Testis (tissue), 3 donors: ENCODE results near the gene CCDC127. TPM values are rescaled to one million over a fixed set of nuclear protein-coding genes. Genes with fewer than 3 reads are reported as not detected.

Experiments
- DNase-seq: peaks from one replicate; pipeline ENCODE4 v3.0.0-alpha.2; 2019
- H3K27ac ChIP-seq, 2 donors: fragments of 200-600 bp; sonication (generic); one replicate each; pipeline ENCODE4 v1.5.1; 2019
- H3K27me3 ChIP-seq: fragments of 200-600 bp; sonication (generic); one replicate; pipeline ENCODE4 v1.5.1; 2019
- H3K36me3 ChIP-seq: fragments of 200-600 bp; sonication (generic); one replicate; pipeline ENCODE4 v1.5.1; 2017; ENCODE audit warnings: low read depth; ENCODE audit errors: missing control alignments
- H3K4me1 ChIP-seq: fragments of 200-600 bp; sonication (generic); one replicate; pipeline ENCODE4 v1.5.1; 2019
- H3K4me3 ChIP-seq, 2 donors: fragments of 200-600 bp; sonication (generic); one replicate each; pipeline ENCODE4 v1.5.1; 2017 to 2019
- H3K9me3 ChIP-seq: fragments of 200-600 bp; sonication (generic); one replicate; pipeline ENCODE4 v1.5.1; 2017
- POLR2A ChIP-seq: fragments of 450-650 bp; IDR thresholded peaks from one replicate; pipeline ENCODE4 v1.6.1; 2017; ENCODE audit warnings: antibody characterized with exemption, mild to moderate bottlenecking, moderate library complexity
- WGBS, 2 donors: methylation state at CpG; one replicate each; pipeline ENCODE4 v1.1.5; 2018; 5-methylcytosine and 5-hydroxymethylcytosine counted together
- intact Hi-C: fragments of 100-400 bp; cut with DNase I; formaldehyde crosslinking; loops from one replicate; pipeline ENCODE4 v1.15.1; 2023; ENCODE audit warnings: low total_unique reads
- polyA plus RNA-seq: library from polyadenylated mRNA; stranded (reverse); fragments of 350-450 nt; fragmentation: Illumina TruSeq; extraction: RNeasy Lipid Tissue Mini Kit (QIAGEN cat#74804); gene quantifications from one replicate; pipeline ENCODE4 v1.2.3, GENCODE V29; 2014; ENCODE audit warnings: low read depth, low replicate concordance; ENCODE audit not compliant: insufficient read depth
- total RNA-seq, 2 donors: library from RNA; depleted of rRNA; stranded (reverse); fragments of >200 nt; gene quantifications; one replicate each; pipeline ENCODE4 v1.2.3, GENCODE V29; 2016
- TF ChIP-seq, protein P1 (sequence below), 3 experiments: fragments of 450-650 bp in 2 of 3; fragments of 200-600 bp in 1 of 3; sonication (generic) in 1 of 3; IDR thresholded peaks; one replicate each; pipeline ENCODE4 v1.5.1; 2016 to 2019; ENCODE audit warnings: antibody characterized with exemption in 3 of 3, mild to moderate bottlenecking in 2 of 3, moderate library complexity in 1 of 3

Gene CCDC127
- total and polyA plus RNA-seq, 3 donors from 2014 or later = 6.6 to 6.9 (median 6.7) TPM

DNA sequence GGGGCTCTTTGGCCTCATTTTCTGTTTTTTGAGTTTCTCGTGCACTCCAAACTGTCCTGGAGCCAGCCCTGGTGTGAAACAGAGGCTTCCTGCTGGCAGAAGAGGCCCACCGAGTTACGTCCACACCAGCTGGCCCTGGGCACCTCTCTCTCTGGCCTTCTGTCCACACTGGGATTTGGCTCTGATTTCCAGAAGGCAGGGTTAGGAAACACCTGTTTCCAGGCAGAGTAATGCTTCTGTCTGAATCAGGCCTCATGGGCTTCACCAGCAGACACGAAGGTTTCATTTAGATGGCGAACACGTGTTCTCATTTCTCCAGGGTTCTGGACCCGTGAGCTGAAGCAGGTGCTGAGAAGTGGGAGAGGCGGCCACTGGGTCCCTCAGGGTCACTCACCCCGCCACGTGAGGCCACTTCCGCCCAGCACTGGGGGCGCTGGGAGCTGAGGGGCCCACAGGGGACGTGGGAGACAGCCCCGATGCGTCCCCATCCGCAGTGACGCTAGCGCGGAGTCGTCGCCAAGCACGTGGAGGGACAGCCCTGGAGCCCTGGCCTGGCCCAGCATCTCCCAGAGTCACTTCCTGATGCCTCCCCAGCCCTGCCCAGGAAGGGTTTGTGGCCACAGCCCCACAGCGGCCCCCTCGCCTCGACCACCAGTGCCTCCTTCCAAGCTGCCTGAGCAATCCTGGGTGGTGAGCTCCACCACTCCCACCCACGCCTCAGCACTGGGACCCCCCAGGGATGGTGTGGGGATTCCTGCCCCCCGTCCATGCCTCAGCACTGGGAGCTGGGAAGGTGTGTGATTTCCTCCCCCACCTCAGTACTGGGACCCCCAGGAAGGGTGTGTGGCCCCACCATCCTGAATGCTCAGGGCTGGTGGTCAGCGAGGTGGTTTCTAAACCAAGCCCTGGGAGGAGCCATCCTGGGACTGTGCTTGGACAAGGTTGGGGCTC lies 31.6 kb downstream of the CCDC127 start:
- no peaks in the 10 kb centered on the region for H3K27me3 ChIP-seq
- DNase-seq = no peak
- no peak overlapping the region for H3K4me3 ChIP-seq
- H3K4me1 ChIP-seq = no peaks in the 10 kb centered on the region
- WGBS, 2 donors = 90 to 93% methylated on average over 6 to 26 of the region's 28 CpGs
- TF ChIP-seq POLR2A = no peak
- TF ChIP-seq, protein P1, sequence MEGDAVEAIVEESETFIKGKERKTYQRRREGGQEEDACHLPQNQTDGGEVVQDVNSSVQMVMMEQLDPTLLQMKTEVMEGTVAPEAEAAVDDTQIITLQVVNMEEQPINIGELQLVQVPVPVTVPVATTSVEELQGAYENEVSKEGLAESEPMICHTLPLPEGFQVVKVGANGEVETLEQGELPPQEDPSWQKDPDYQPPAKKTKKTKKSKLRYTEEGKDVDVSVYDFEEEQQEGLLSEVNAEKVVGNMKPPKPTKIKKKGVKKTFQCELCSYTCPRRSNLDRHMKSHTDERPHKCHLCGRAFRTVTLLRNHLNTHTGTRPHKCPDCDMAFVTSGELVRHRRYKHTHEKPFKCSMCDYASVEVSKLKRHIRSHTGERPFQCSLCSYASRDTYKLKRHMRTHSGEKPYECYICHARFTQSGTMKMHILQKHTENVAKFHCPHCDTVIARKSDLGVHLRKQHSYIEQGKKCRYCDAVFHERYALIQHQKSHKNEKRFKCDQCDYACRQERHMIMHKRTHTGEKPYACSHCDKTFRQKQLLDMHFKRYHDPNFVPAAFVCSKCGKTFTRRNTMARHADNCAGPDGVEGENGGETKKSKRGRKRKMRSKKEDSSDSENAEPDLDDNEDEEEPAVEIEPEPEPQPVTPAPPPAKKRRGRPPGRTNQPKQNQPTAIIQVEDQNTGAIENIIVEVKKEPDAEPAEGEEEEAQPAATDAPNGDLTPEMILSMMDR (IDR thresholded peaks at IDR 0.05) = no peak
- H3K36me3 ChIP-seq = no peaks in the 10 kb centered on the region
- intact Hi-C loops = no loop called here
- H3K27ac ChIP-seq = no peak overlapping the region
- H3K9me3 ChIP-seq = no peaks in the 10 kb centered on the region

DNA sequence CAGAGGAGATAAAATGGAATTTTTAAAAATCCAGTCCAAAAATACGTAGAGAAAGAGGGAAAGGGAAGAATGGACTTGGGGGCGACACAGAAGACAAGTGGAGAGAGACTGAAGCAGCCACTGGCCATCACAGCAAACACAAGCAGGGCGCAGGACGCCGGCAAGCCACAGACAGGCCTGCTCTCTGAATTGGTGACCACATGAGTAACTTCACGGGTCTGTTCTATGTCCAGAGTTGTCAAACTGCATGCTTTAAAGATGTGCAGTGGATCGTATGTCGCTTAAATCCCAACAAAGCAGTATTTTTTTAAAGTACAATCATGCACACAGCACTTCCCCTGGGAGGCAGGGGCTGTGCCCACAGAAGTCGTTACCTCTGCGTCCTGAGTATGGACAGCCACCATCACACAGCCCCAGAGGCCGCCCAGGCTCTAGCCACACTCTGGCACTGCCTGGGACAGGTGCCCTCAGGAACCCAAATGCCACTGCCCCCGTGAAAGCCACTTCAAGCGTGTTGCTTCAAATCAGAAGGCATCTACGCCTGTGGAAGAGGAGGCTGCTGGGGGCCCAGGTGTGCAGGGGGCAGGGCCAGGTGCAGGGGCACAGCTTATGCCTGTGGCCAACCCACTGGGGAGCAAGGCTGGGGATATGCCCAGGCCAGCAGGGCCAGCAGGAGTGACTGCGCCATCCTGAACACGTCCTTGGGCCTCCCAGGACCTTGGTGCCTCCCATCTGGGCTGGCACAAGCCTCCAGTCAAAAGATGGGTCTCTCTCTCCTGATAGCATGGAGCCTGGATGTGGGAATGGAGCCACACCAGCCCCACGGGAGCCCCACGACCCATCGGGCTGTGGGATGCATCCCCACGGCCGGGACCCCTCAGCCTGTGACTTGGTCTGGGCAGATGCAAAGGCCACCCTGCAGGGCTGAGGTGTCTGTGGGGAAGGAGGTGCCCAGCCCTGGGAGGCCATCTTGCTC lies 32.6 kb downstream of the CCDC127 start:
- 85 to 90% methylated on average over 13 to 21 of the region's 21 CpGs for WGBS, 2 donors
- TF ChIP-seq, protein P1 (IDR thresholded peaks at IDR 0.05) = no peak
- no peak for TF ChIP-seq POLR2A
- DNase-seq = no peak
- Histone ChIP-seq H3K4me1 (no peaks in the 10 kb centered on the region), H3K4me3 (no peak overlapping the region), H3K27me3 (no peaks in the 10 kb centered on the region), H3K36me3 (no peaks in the 10 kb centered on the region), H3K9me3 (no peaks in the 10 kb centered on the region), H3K27ac (no peak overlapping the region)
- intact Hi-C loops = no loop called here

DNA sequence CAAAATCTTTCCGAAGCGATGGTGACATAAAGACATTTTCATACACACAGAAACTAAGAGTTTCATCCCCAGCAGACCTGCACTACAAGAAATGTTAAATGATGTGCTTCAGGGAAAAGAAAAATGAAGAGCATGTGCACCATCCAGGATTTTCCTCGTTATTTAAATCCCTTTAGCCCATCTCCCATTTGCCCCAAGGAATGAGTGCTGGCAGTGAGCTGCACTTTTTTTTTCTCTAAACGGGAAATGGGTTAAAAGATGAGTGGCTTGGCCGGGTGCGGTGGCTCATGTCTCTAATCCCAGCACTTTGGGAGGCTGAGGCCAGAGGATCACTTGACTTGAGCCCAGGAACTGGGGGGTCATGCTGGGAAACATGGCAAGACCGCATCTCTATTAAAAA lies 33.5 kb downstream of the CCDC127 start:
- DNase-seq = no peak
- Histone ChIP-seq H3K4me1 (no peaks in the 10 kb centered on the region), H3K9me3 (no peaks in the 10 kb centered on the region), H3K4me3 (no peak overlapping the region), H3K27me3 (no peaks in the 10 kb centered on the region), H3K36me3 (no peaks in the 10 kb centered on the region), H3K27ac (no peak overlapping the region)
- no peak for TF ChIP-seq POLR2A
- TF ChIP-seq, protein P1 (IDR thresholded peaks at IDR 0.05) = no peak
- intact Hi-C loops = no loop called here
- 80 to 88% methylated on average over 7 of the region's 7 CpGs for WGBS, 2 donors

DNA sequence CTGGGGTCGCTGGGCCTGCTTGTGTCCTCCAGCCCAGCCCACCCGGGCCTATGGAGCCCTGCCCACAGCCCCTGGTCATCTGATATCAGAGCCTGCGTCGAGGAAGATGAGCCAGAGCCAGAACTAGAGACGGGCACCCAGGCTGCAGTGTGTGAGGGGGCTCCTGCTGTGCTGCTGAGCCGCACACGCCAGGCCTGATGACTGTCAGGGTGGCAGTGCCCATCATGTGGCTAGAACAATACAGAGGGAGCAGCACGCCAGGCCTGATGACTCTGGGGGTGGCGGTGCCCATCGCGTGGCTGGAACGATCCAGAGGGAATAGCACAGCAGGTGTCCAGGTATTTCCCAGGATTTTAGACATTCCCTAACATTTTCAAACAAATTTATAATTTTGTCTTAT lies 35.8 kb downstream of the CCDC127 start:
- Histone ChIP-seq H3K27me3 (no peaks in the 10 kb centered on the region), H3K27ac (no peak overlapping the region), H3K4me1 (no peaks in the 10 kb centered on the region), H3K4me3 (no peak overlapping the region), H3K36me3 (no peaks in the 10 kb centered on the region), H3K9me3 (no peaks in the 10 kb centered on the region)
- intact Hi-C loops = no loop called here
- DNase-seq = no peak
- TF ChIP-seq, protein P1 (IDR thresholded peaks at IDR 0.05) = no peak
- no peak for TF ChIP-seq POLR2A
- WGBS, 2 donors = 92 to 99% methylated on average over 11 to 12 of the region's 12 CpGs
